SK-N-SH (cell line): ENCODE results near the gene DMRT1. TPM values are rescaled to one million over a fixed set of nuclear protein-coding genes. Genes with fewer than 3 reads are reported as not detected.

Source experiments
- CTCF ChIA-PET: fragments of 300-600, 350-600 bp; formaldehyde crosslinking; extraction: SDS; loops from one replicate; lab custom pipeline; 2021; lab: Yijun Ruan, JAX
- POLR2A ChIA-PET: fragments of 350-600 bp; sonication (Branson Sonifier 250); formaldehyde crosslinking; extraction: SDS; loops from one replicate; lab custom pipeline; 2020; ENCODE audit warnings: antibody characterized with exemption, inconsistent platforms; lab: Yijun Ruan, JAX
- DNase-seq: peaks from one replicate; pipeline ENCODE4 v3.0.0; 2012
- H2AFZ ChIP-seq: fragments of 200-600 bp; sonication (generic); 2 replicates; pipeline ENCODE4 v1.8.1; 2016; ENCODE audit warnings: antibody characterized with exemption, mild to moderate bottlenecking, low read depth
- H3F3A ChIP-seq: fragments of 200-600 bp; sonication (generic); replicated peaks from 2 replicates; pipeline ENCODE3; 2016; ENCODE audit warnings: antibody characterized with exemption, mild to moderate bottlenecking; ENCODE audit not compliant: insufficient read depth
- H3K27ac ChIP-seq, 2 experiments: fragments of 200-500 bp in 1 of 2; fragments of 200-600 bp in 1 of 2; sonication (Bioruptor generic) in 1 of 2; sonication (generic), shearing (Covaris generic) in 1 of 2; 2 replicates each; pipeline versions ENCODE4 v1.5.1 to v1.6.1; 2014 to 2016; ENCODE audit warnings: low read depth in 2 of 2, inconsistent platforms in 1 of 2, low read length in 1 of 2, mild to moderate bottlenecking in 1 of 2, mixed read lengths in 1 of 2
- H3K27me3 ChIP-seq: fragments of 200-600 bp; sonication (generic), shearing (Covaris generic); 2 replicates; pipeline ENCODE4 v1.6.1; 2016; ENCODE audit warnings: mixed run types; ENCODE audit not compliant: insufficient read depth
- H3K36me3 ChIP-seq, 2 experiments: fragments of 200-500 bp in 1 of 2; fragments of 200-600 bp in 1 of 2; sonication (Bioruptor generic) in 1 of 2; sonication (generic) in 1 of 2; replicated peaks in 1 of 2; 2 replicates each; pipeline versions ENCODE3 to v1.5.1; 2014 to 2016; ENCODE audit warnings: low read length in 1 of 2, mild to moderate bottlenecking in 1 of 2; ENCODE audit not compliant: insufficient read depth in 2 of 2, control insufficient read depth in 1 of 2
- H3K4me1 ChIP-seq, 2 experiments: fragments of 200-500 bp in 1 of 2; fragments of 200-600 bp in 1 of 2; sonication (Bioruptor generic) in 1 of 2; sonication (generic), shearing (Covaris generic) in 1 of 2; 2 replicates each; pipeline versions ENCODE4 v1.5.1 to v1.6.1; 2014 to 2016; ENCODE audit warnings: low read depth in 1 of 2, low read length in 1 of 2, mixed run types in 1 of 2; ENCODE audit not compliant: insufficient read depth in 2 of 2, control insufficient read depth in 1 of 2
- H3K4me2 ChIP-seq: fragments of 200-600 bp; sonication (generic), shearing (Covaris generic); 2 replicates; pipeline ENCODE4 v1.6.1; 2017; ENCODE audit warnings: mixed run types
- H3K4me3 ChIP-seq, 2 experiments: fragments of 200-500 bp in 1 of 2; fragments of 200-600 bp in 1 of 2; sonication (Bioruptor generic) in 1 of 2; sonication (generic), shearing (Covaris generic) in 1 of 2; 2 replicates each; pipeline versions ENCODE4 v1.5.1 to v1.8.1; 2014 to 2016; ENCODE audit warnings: low read depth in 2 of 2, inconsistent platforms in 1 of 2, low read length in 1 of 2, mild to moderate bottlenecking in 1 of 2, mixed read lengths in 1 of 2, moderate library complexity in 1 of 2
- H3K79me2 ChIP-seq: fragments of 200-600 bp; sonication (generic); 2 replicates; pipeline ENCODE4 v1.8.1; 2017; ENCODE audit warnings: mild to moderate bottlenecking; ENCODE audit not compliant: insufficient read depth
- H3K9ac ChIP-seq: fragments of 200-600 bp; sonication (generic); 2 replicates; pipeline ENCODE4 v1.6.1; 2017; ENCODE audit warnings: mixed run types
- H3K9me2 ChIP-seq: fragments of 200-600 bp; sonication (generic); 2 replicates; pipeline ENCODE4 v1.6.1; 2017; ENCODE audit warnings: mixed run types
- H3K9me3 ChIP-seq: fragments of 200-600 bp; sonication (generic); 2 replicates; pipeline ENCODE4 v1.6.1; 2017; ENCODE audit warnings: mixed run types, mild to moderate bottlenecking, moderate library complexity
- H4K20me1 ChIP-seq: fragments of 200-600 bp; sonication (generic); 2 replicates; pipeline ENCODE4 v1.6.1; 2017; ENCODE audit warnings: mild to moderate bottlenecking, mixed run types; ENCODE audit not compliant: insufficient read depth
- CHD2 ChIP-seq: fragments of 150-350 bp; IDR thresholded peaks from 2 replicates; pipeline ENCODE4 v1.6.1; 2018; ENCODE audit warnings: low read length; ENCODE audit not compliant: partially characterized antibody
- FOSL2 ChIP-seq: IDR thresholded peaks from 2 replicates; pipeline ENCODE4 v1.4.0; 2012; ENCODE audit warnings: low read depth, mild to moderate bottlenecking, moderate library complexity, borderline replicate concordance
- FOXM1 ChIP-seq: IDR thresholded peaks from 2 replicates; pipeline ENCODE4 v1.4.0; 2012; ENCODE audit warnings: low read depth, mild to moderate bottlenecking
- GABPA ChIP-seq: IDR thresholded peaks from 2 replicates; pipeline ENCODE4 v1.4.0; 2012; ENCODE audit warnings: low read depth, mild to moderate bottlenecking
- IRF3 ChIP-seq: fragments of 150-350 bp; IDR thresholded peaks from 2 replicates; pipeline ENCODE4 v1.6.1; 2016; ENCODE audit warnings: mild to moderate bottlenecking, low read depth, low read length
- MXI1 ChIP-seq: IDR thresholded peaks from 2 replicates; pipeline ENCODE4 v1.6.1; 2012; ENCODE audit warnings: mild to moderate bottlenecking, low read depth, low read length, improper control_type of control experiment
- NFIC ChIP-seq: IDR thresholded peaks from 2 replicates; pipeline ENCODE4 v1.4.0; 2012; ENCODE audit warnings: borderline replicate concordance
- RCOR1 ChIP-seq: fragments of 150-350 bp; IDR thresholded peaks from 2 replicates; pipeline ENCODE4 v1.6.1; 2017; ENCODE audit warnings: antibody characterized with exemption, low read length
- REST ChIP-seq: IDR thresholded peaks from 2 replicates; pipeline ENCODE4 v1.6.1; 2012; ENCODE audit warnings: mild to moderate bottlenecking, low read depth, low read length, moderate library complexity
- RFX5 ChIP-seq: IDR thresholded peaks from 2 replicates; pipeline ENCODE4 v1.6.1; 2012; ENCODE audit warnings: mild to moderate bottlenecking, improper control_type of control experiment, low read length
- RXRA ChIP-seq: IDR thresholded peaks from 2 replicates; pipeline ENCODE4 v1.4.0; 2012; ENCODE audit warnings: low read depth, mild to moderate bottlenecking, borderline replicate concordance
- SMC3 ChIP-seq: IDR thresholded peaks from 2 replicates; pipeline ENCODE4 v1.6.1; 2012; ENCODE audit warnings: low read depth, low read length, improper control_type of control experiment
- TAF1 ChIP-seq: IDR thresholded peaks from 2 replicates; pipeline ENCODE4 v1.6.1; 2012; ENCODE audit warnings: low read depth, mild to moderate bottlenecking, low read length, moderate library complexity, borderline replicate concordance
- YY1 ChIP-seq: IDR thresholded peaks from 2 replicates; pipeline ENCODE4 v1.4.0; 2012; ENCODE audit warnings: low read depth, mild to moderate bottlenecking
- ZBTB33 ChIP-seq: IDR thresholded peaks from 2 replicates; pipeline ENCODE4 v1.4.0; 2012; ENCODE audit warnings: low read depth, borderline replicate concordance
- WGBS: methylation state at CpG from one replicate; pipeline ENCODE4 v1.1.6; 2017; ENCODE audit warnings: low lambda C conversion rate; 5-methylcytosine and 5-hydroxymethylcytosine counted together
- polyA plus RNA-seq, 3 experiments: library from polyadenylated mRNA; depleted of rRNA; stranded (reverse); fragments of >200 nt; gene quantifications; 2 replicates each; pipeline ENCODE4 v1.2.3, GENCODE V29; 2012
- TF ChIP-seq, protein P1 (sequence below): IDR thresholded peaks from 2 replicates; pipeline ENCODE4 v1.4.0; 2012; ENCODE audit warnings: low read depth, borderline replicate concordance

Gene DMRT1
- polyA plus RNA-seq, 1 of the 3 experiments (the other 2 are of a cell fraction), result not detected

DNA sequence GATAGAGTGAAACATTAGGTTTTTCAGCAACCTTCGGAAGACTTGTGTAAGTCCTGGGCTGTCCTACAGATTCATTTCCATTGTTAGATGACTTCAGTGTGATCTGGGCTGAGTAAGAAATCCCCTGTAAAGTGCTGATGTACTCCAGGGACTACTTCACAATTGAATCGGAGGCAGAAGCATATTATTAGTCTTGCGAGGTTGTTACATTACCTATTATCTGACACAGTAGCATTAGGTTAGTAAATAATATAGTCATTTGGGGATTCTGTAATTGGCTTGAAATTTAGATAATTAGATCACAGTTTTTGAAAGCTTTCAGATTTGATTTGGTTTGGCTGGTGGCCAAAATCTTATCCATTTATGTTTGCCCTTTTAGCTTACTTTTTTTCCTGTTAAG, 62.4 kb downstream of the DMRT1 start:
- H3K27ac ChIP-seq, result no peak overlapping the region

GRCh38 chr9:905906-906305, 64.4 kb downstream of the DMRT1 start:
- no peak overlapping the region for H2AFZ ChIP-seq

More for the DNA sequence above, 62.4 kb downstream of the DMRT1 start:
- Histone ChIP-seq H3K4me3 (no peak overlapping the region), H3K4me1 (no peaks in the 10 kb centered on the region), H2AFZ (no peak overlapping the region), H3K9me2 (no peaks in the 10 kb centered on the region)
- POLR2A ChIA-PET, result no interaction called here
- DNase-seq, result no peak
- no peak for TF ChIP-seq GABPA
- no peak for TF ChIP-seq SMC3
- TF ChIP-seq YY1, result no peak
- TF ChIP-seq RFX5, result no peak
- no peak for TF ChIP-seq MXI1
- TF ChIP-seq REST, result no peak
- TF ChIP-seq, all 33 proteins: peak for 0
- Histone ChIP-seq H4K20me1 (no peaks in the 10 kb centered on the region), H3K27me3 (peaks cover 36% of the 10 kb centered on the region; the same call in 1 of the 2 replicates), H3K9me3 (no peaks in the 10 kb centered on the region), H3K9ac (no peak overlapping the region), H3K79me2 (no peaks in the 10 kb centered on the region), H3K36me3 (no peaks in the 10 kb centered on the region), H3K4me2 (no peak overlapping the region), H3F3A (no peaks in the 10 kb centered on the region)
- CTCF ChIA-PET, result interaction anchor here (0.6 to 1.8 kb wide), 3 partner anchors 12 to 106 kb away, joined by 3 to 6 read pairs (median 3); no protein-coding TSS in a partner anchor
- WGBS, result 2% methylated on average over 2 of the region's 3 CpGs

More at GRCh38 chr9:905906-906305, 64.4 kb downstream of the DMRT1 start:
- no peaks in the 10 kb centered on the region for H3K9me2 ChIP-seq
- no peak overlapping the region for H3K4me3 ChIP-seq
- WGBS, result 0% methylated on average over 6 of the region's 6 CpGs
- ChIA-PET POLR2A (no interaction called here), CTCF (interaction anchor here (0.8 kb wide), 1 partner anchor 99 kb away, joined by 3 read pairs; no protein-coding TSS in a partner anchor)
- DNase-seq, result no peak
- no peak overlapping the region for H3K9ac ChIP-seq
- TF ChIP-seq CHD2 (no peak), RCOR1 (no peak), ZBTB33 (no peak), NFIC (no peak), TAF1 (no peak), RFX5 (no peak), IRF3 (no peak), FOSL2 (no peak), FOXM1 (no peak), RXRA (no peak)
- TF ChIP-seq, protein P1, sequence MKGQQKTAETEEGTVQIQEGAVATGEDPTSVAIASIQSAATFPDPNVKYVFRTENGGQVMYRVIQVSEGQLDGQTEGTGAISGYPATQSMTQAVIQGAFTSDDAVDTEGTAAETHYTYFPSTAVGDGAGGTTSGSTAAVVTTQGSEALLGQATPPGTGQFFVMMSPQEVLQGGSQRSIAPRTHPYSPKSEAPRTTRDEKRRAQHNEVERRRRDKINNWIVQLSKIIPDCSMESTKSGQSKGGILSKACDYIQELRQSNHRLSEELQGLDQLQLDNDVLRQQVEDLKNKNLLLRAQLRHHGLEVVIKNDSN, result no peak
- no peaks in the 10 kb centered on the region for H3K4me1 ChIP-seq
- H3K36me3 ChIP-seq, result no peaks in the 10 kb centered on the region
- H3K9me3 ChIP-seq, result no peaks in the 10 kb centered on the region
- H3K4me2 ChIP-seq, result no peak overlapping the region
- no peaks in the 10 kb centered on the region for H3K79me2 ChIP-seq
- H3K27me3 ChIP-seq, result peaks cover 46% of the 10 kb centered on the region; the same call in 1 of the 2 replicates
- no peaks in the 10 kb centered on the region for H4K20me1 ChIP-seq
- H3F3A ChIP-seq, result no peaks in the 10 kb centered on the region
- no peak overlapping the region for H3K27ac ChIP-seq
